Gastrocnemius medialis (tissue), 4 donors: Measurements from ENCODE around the gene TAS2R43.

Experiments used
- POLR2A ChIP-seq, 2 donors: fragments of 450-650 bp; IDR thresholded peaks; one replicate each; pipeline ENCODE4 v1.6.1; 2017; ENCODE audit warnings: antibody characterized with exemption in 2 of 2, mild to moderate bottlenecking in 2 of 2, moderate library complexity in 2 of 2
- TF ChIP-seq, protein P1 (sequence below), 5 experiments: fragments of 450-650 bp in 3 of 5; fragments of 200-600 bp in 2 of 5; sonication (generic) in 2 of 5; IDR thresholded peaks in 4 of 5; conservative IDR thresholded peaks in 1 of 5; 1 replicate in 4 of 5; 2 replicates in 1 of 5; pipeline ENCODE4 v1.5.1; 2016 to 2019; ENCODE audit warnings: antibody characterized with exemption in 5 of 5, mild to moderate bottlenecking in 3 of 5, moderate library complexity in 3 of 5

DNA sequence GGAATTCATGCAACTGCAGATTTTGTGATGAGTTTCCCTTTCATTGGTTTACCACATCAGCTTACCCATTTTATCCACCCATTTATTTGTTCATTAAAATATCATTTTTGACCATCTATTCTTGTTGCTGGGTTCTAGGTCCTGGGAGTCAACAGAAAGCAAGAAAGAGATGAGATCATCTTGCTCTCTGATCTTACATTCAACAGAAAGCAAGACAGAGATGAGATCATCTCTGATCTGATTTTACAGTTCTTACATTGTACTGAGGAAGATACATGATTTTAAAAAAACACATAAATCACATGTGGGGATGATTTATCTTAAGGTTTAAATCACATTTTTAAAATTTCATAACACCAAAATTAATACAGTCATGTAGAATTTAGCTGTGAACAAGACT, 32.3 kb downstream of the TAS2R43 start:
- TF ChIP-seq, protein P1, sequence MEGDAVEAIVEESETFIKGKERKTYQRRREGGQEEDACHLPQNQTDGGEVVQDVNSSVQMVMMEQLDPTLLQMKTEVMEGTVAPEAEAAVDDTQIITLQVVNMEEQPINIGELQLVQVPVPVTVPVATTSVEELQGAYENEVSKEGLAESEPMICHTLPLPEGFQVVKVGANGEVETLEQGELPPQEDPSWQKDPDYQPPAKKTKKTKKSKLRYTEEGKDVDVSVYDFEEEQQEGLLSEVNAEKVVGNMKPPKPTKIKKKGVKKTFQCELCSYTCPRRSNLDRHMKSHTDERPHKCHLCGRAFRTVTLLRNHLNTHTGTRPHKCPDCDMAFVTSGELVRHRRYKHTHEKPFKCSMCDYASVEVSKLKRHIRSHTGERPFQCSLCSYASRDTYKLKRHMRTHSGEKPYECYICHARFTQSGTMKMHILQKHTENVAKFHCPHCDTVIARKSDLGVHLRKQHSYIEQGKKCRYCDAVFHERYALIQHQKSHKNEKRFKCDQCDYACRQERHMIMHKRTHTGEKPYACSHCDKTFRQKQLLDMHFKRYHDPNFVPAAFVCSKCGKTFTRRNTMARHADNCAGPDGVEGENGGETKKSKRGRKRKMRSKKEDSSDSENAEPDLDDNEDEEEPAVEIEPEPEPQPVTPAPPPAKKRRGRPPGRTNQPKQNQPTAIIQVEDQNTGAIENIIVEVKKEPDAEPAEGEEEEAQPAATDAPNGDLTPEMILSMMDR (IDR thresholded peaks at IDR 0.05 in 4 of 5, conservative IDR thresholded peaks at IDR 0.05 in 1 of 5), result no peak
- no peak for TF ChIP-seq POLR2A (IDR thresholded peaks at IDR 0.05)
